Measurements from ENCODE around the gene AK3.
A peak's percentile ranks its signal among the peaks of the same experiment; 100 is the strongest.

The AK3 gene

DNA sequence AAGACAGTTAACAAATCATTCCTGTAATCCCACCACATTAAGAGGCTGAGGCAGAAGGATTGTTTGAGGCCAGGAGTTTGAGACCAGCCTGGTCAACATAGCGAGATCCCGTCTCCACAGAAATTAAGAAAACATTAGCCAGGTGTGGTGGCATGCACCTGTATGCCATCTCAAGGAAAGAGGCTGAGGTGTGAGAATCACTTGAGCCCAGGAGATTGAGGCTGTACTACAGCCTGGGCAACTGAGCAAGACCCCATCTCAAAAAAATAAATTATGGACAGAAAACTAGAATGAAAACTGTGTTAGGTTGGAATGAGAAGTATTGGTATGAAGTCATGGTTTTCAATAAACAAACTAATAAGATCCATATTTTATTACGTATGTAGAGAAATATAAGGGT lies 23.0 kb upstream of the AK3 start:
- H3K4me2 ChIP-seq: no peak overlapping the region
- no peak overlapping the region for H3K4me3 ChIP-seq (IDR thresholded peaks at IDR 0.05; ENCODE audit: insufficient read depth, low read depth, low read length)
- TF ChIP-seq, protein P1, sequence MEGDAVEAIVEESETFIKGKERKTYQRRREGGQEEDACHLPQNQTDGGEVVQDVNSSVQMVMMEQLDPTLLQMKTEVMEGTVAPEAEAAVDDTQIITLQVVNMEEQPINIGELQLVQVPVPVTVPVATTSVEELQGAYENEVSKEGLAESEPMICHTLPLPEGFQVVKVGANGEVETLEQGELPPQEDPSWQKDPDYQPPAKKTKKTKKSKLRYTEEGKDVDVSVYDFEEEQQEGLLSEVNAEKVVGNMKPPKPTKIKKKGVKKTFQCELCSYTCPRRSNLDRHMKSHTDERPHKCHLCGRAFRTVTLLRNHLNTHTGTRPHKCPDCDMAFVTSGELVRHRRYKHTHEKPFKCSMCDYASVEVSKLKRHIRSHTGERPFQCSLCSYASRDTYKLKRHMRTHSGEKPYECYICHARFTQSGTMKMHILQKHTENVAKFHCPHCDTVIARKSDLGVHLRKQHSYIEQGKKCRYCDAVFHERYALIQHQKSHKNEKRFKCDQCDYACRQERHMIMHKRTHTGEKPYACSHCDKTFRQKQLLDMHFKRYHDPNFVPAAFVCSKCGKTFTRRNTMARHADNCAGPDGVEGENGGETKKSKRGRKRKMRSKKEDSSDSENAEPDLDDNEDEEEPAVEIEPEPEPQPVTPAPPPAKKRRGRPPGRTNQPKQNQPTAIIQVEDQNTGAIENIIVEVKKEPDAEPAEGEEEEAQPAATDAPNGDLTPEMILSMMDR (conservative IDR thresholded peaks at IDR 0.05; ENCODE audit: low read depth, low read length): no peak
- H3K4me1 ChIP-seq (ENCODE audit: low read depth, poor library complexity, severe bottlenecking): no peaks in the 10 kb centered on the region
- H4K20me1 ChIP-seq (ENCODE audit: insufficient read depth): no peaks in the 10 kb centered on the region
- H3K36me3 ChIP-seq (ENCODE audit: insufficient read depth): no peaks in the 10 kb centered on the region
- H3K27ac ChIP-seq: no peak overlapping the region
- no peaks in the 10 kb centered on the region for H3K79me2 ChIP-seq (ENCODE audit: insufficient read depth, low read depth)
- H3K27me3 ChIP-seq (ENCODE audit: insufficient read depth, low read depth): no peaks in the 10 kb centered on the region
- H3K9ac ChIP-seq: no peak overlapping the region
- H2AFZ ChIP-seq (ENCODE audit: low read depth): no peak overlapping the region

DNA sequence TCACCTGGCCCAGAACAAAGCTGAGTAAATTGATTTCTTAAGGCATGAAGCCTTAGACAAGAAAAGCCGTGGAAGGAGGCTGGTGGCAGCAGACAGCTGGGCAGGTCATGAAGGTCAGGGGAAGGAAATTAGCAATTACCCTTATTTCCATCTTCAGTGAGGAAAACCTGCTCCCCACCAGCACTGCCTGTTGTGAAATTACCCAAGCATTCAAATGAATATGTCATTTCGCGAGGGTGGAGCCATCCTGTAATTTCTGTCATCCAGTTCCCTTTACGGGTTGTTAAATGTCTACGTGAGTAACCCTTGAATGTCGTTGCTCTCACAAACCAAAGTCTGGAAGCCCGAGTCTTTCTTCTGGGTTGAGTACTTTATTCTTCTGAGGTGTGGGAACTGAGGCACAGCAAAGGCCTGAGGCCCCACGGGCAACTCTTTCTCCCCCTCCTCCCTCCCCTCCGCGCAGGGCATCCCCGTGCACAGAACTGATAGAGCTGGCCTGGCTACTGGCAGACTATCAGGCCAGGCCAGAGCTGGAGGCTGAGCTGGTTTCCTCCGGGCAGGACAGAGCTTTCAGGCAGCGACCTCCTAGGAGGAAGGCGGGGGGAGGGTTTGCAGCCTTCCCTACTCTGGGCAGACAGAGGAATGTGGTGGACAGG lies 22.0 kb upstream of the AK3 start:
- Histone ChIP-seq H3K4me1 (ENCODE audit: low read depth, poor library complexity, severe bottlenecking) (no peaks in the 10 kb centered on the region), H3K9ac (no peak overlapping the region), H2AFZ (ENCODE audit: low read depth) (peak overlapping the region; percentile 72; the same call in 1 of the 2 replicates), H3K27me3 (ENCODE audit: insufficient read depth, low read depth) (no peaks in the 10 kb centered on the region), H3K36me3 (ENCODE audit: insufficient read depth) (no peaks in the 10 kb centered on the region), H3K79me2 (ENCODE audit: insufficient read depth, low read depth) (no peaks in the 10 kb centered on the region), H3K4me3 (IDR thresholded peaks at IDR 0.05; ENCODE audit: insufficient read depth, low read depth, low read length) (no peak overlapping the region), H3K27ac (no peak overlapping the region), H4K20me1 (ENCODE audit: insufficient read depth) (no peaks in the 10 kb centered on the region), H3K4me2 (peak overlapping the region; percentile 34; the same call in 1 of the 2 replicates)
- TF ChIP-seq, protein P1 (conservative IDR thresholded peaks at IDR 0.05; ENCODE audit: low read depth, low read length): peak; percentile 30; the same call in 1 of the 2 replicates

DNA sequence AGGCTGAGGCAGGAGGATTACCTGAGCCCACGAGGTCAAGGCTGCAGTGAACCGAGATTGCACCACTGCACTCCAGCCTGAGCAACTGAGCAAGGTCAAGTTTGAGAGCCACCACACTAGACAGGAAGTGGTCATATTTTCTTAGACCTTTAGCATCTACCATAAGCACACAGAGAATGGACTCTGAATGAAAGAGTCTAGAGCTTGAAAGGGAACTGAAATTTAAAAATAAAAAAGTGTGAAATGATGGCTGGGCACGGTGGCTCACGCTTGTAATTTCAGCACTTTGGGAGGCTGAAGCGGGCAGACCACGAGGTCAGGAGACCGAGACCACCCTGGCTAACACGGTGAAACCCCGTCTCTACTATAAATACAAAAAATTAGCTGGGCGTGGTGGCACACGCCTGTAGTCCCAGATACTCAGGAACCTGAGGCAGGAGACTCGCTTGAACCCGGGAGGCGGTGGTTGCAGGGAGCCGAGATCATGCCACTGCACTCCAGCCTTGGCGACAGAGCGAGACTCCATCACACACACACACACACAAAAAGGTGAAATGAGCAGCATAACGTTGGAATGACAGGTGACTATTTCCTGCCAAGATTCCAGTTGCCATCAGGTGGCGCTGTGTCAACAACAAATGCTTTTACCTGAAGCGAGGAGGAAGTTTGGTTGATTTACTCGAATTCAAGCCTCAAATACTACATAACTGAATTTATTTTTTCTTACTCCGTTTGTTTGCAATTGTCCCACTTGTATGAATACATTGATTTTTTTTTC lies 21.3 kb upstream of the AK3 start:
- TF ChIP-seq, protein P1 (conservative IDR thresholded peaks at IDR 0.05; ENCODE audit: low read depth, low read length): peak; percentile 85
- H3K4me3 ChIP-seq (IDR thresholded peaks at IDR 0.05; ENCODE audit: insufficient read depth, low read depth, low read length): no peak overlapping the region
- H3K27me3 ChIP-seq (ENCODE audit: insufficient read depth, low read depth): no peaks in the 10 kb centered on the region
- no peaks in the 10 kb centered on the region for H3K4me1 ChIP-seq (ENCODE audit: low read depth, poor library complexity, severe bottlenecking)
- no peaks in the 10 kb centered on the region for H3K36me3 ChIP-seq (ENCODE audit: insufficient read depth)
- peak overlapping the region; percentile 72 for H2AFZ ChIP-seq (ENCODE audit: low read depth)
- no peak overlapping the region for H3K9ac ChIP-seq
- H3K4me2 ChIP-seq: peak overlapping the region; percentile 34
- no peaks in the 10 kb centered on the region for H4K20me1 ChIP-seq (ENCODE audit: insufficient read depth)
- no peaks in the 10 kb centered on the region for H3K79me2 ChIP-seq (ENCODE audit: insufficient read depth, low read depth)
- H3K27ac ChIP-seq: no peak overlapping the region

DNA sequence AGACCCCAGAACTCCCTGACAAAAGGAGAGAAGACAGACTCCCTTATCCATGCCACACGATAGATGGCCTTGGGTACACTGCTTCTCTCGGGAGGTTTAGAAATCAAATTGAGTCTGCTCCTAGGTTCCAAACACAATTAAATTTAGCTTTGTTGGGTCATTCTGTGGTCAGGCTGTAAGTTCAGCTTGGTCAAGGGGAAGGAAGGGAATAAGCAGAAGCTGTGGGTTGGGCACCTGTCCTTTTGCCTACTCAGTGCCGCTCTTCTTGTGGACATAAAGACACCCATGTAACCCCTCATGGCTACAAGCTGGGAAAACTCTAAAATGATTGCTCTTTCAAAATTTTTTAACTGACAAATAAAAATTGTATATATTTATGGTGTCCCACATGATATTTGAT lies 19.1 kb upstream of the AK3 start:
- Histone ChIP-seq H3K79me2 (ENCODE audit: insufficient read depth, low read depth) (no peaks in the 10 kb centered on the region), H3K4me3 (IDR thresholded peaks at IDR 0.05; ENCODE audit: insufficient read depth, low read depth, low read length) (no peak overlapping the region), H2AFZ (ENCODE audit: low read depth) (no peak overlapping the region), H4K20me1 (ENCODE audit: insufficient read depth) (no peaks in the 10 kb centered on the region), H3K27ac (no peak overlapping the region), H3K36me3 (ENCODE audit: insufficient read depth) (no peaks in the 10 kb centered on the region), H3K4me2 (no peak overlapping the region), H3K9ac (no peak overlapping the region), H3K27me3 (ENCODE audit: insufficient read depth, low read depth) (no peaks in the 10 kb centered on the region), H3K4me1 (ENCODE audit: low read depth, poor library complexity, severe bottlenecking) (no peaks in the 10 kb centered on the region)
- TF ChIP-seq, protein P1 (conservative IDR thresholded peaks at IDR 0.05; ENCODE audit: low read depth, low read length): no peak

Measured in KMS-11 (cell line).